CD4-positive, alpha-beta T cell treated with Interleukin-2 at 100 ng/mL for 4 hours (primary cell): ENCODE results near the gene ENPP6.
"Not testable (repeated sequence)": the region's sequence is repeated elsewhere in the genome, so short reads cannot be mapped to it uniquely, and the experiment has no call there.

Source experiments
- DNase-seq: peaks from one replicate; pipeline ENCODE4 v3.0.0-alpha.2; 2020; ENCODE audit warnings: low spot score

Gene ENPP6

GRCh38 chr4:184235526-184235925 lies 17.9 kb upstream of the ENPP6 start:
- DNase-seq, result no peak

- DNase-seq, result no peak
Observed at GRCh38 chr4:184234155-184234554, 16.5 kb upstream of the ENPP6 start.

GRCh38 chr4:184232975-184233374 lies 15.3 kb upstream of the ENPP6 start:
- DNase-seq, result no peak

DNA sequence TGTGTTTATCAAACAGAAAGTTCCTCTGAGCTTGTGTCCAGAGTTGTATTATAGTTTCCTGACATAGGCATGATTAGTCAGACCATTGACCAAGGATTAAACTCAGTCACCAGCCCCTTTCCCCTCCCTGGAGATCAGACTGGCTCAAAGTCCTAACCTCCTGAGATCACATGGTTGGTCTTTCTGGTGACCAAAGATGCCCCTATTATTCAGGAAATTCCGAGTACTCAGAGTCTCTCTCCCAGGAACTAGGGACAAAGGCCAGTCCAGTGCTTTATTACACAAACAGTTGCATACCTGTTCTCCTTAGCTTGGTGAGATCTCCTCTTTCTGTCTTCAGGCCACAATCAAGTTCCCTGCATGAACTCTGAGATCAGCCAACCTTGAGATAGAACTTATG lies 14.5 kb upstream of the ENPP6 start:
- no peak for DNase-seq

DNA sequence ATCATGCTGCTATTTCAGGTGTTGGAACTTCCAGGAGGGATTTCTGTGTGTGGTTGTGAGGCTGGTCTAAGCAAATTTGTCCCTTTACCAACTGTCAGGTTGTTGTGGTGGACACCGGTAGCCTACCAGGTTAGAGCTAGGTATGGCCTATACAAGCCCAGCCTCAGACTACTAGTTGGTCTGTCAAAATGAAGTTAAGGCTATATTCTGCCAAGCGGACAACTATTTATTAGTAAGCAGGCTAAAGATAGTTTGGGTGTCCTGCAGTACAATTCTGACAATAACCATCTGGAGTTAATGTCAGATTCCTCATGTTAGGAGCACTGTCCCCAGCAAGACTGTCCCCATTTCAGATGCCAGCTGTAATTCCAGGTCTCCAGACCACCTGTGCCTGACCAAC lies 13.9 kb upstream of the ENPP6 start:
- no peak for DNase-seq

GRCh38 chr4:184228056-184228705 lies 10.5 kb upstream of the ENPP6 start:
- DNase-seq, result no peak

DNA sequence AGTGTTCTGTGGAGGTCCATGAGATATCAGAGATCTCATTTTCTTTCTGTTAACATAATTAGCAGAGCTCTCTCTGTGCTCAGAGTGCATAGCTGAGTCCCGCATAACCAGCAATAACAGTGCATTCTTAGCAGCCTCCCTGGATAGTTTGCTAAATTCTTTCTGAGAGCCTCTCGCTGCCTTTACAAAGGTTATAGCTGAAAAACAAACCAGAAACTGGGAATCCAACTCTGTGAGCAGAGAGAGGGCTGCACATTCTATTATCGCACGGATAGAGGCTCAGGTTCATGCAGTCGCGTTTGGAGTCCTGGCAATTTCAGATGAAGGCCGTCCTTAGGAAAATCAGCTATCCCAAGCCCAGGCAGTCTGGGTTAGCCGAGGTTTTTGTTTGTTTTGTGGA lies 1.2 kb downstream of the ENPP6 start:
- DNase-seq, result no peak

DNA sequence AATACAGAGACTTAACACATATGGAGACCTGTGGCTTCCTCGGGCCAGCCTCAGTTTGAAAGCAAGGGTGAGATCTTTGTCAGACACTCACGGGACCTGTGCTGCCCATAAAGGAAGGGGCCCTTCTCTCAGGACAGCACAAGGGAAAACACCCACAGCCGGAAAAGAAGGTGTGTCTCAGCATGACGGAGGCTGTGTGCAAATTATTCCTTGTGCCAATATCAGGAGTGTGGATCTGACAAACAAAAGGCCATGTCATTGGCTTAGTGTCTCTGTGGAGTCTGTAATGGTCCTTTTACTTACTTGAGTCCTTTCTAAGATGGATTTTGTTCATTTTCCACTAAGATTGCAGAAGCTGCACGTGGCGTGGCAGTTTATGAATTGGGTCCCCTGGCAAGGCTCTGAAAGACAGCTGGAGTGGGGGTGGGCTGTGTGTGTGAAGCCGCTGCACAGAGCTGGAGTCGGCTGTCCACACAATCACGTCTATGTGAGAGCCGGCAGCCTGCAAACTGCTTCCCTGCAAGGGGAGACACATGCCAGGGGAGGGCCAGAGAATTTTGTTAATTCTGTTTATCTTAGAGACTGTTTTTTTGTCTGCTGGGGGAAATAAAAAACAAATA lies 1.9 kb downstream of the ENPP6 start:
- no peak for DNase-seq

- DNase-seq, result no peak
Observed at GRCh38 chr4:184214931-184215330, 2.7 kb downstream of the ENPP6 start.

- not testable (repeated sequence) for DNase-seq
Observed at GRCh38 chr4:184207734-184208607, 9.7 kb downstream of the ENPP6 start.

DNA sequence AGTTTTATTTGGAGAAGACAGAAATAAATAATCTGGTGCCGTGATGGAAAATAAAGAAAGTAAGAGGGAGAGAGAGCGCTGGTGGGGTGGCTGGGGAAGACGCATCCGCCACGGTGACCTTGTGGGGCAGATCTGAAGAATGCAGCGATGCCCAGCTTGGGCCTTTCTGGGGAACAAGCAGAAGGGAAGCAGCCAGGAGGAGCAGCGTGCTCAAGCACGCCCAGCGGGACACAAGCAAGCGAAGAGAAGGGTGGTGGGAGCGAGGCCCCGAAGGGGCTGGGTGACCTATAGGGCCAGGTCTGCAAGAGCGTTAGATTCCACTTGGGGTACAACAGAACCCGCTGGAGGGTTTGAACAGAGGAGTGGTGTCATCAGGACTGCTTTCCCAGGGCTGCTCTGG lies 12.4 kb downstream of the ENPP6 start:
- no peak for DNase-seq

DNA sequence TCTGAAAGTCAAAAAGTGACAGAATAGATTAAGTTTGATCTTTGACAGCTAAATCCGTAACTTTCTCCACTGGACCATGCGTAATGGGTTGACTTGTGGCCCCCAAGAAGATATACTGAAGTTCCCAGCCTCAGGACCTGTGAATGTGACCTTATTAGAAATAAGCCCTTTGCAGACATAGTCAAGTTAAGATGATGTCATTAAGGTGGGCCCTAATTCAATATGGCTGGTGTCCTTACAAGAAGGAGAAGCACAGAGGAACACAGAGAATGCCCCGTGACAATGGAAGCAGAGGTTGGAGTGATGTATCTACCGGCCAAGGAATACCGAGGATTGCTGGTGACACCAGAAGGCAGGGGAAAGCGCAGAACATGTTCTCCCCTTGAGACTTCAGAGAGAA lies 14.4 kb downstream of the ENPP6 start:
- DNase-seq, result no peak

GRCh38 chr4:184201179-184201578 lies 16.5 kb downstream of the ENPP6 start:
- no peak for DNase-seq

- no peak for DNase-seq
Observed at GRCh38 chr4:184200296-184200695, 17.4 kb downstream of the ENPP6 start.

DNA sequence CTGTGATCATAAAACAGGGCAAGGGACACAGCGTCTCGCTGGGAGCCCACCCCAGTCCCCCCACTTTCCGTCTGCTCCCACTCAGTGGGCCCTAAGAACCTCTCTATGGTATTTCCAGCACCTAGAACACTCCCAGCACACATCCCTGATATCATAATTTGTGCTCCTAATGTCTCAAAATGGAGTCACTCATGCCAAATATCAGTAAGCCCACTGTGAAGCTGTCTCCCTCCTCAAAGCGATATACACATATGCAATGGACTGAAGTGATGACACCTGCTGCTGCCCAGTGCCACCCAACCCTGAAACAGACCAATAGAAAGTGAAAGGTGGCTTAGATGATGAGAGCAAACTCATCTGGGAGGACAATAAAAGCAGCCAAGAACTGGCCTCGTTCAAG lies 17.9 kb downstream of the ENPP6 start:
- no peak for DNase-seq

- no peak for DNase-seq
Observed at GRCh38 chr4:184198190-184198589, 19.5 kb downstream of the ENPP6 start.

- no peak for DNase-seq
Observed at GRCh38 chr4:184197536-184198082, 20.1 kb downstream of the ENPP6 start.

- DNase-seq, result no peak
Observed at GRCh38 chr4:184196730-184197385, 20.8 kb downstream of the ENPP6 start.

DNA sequence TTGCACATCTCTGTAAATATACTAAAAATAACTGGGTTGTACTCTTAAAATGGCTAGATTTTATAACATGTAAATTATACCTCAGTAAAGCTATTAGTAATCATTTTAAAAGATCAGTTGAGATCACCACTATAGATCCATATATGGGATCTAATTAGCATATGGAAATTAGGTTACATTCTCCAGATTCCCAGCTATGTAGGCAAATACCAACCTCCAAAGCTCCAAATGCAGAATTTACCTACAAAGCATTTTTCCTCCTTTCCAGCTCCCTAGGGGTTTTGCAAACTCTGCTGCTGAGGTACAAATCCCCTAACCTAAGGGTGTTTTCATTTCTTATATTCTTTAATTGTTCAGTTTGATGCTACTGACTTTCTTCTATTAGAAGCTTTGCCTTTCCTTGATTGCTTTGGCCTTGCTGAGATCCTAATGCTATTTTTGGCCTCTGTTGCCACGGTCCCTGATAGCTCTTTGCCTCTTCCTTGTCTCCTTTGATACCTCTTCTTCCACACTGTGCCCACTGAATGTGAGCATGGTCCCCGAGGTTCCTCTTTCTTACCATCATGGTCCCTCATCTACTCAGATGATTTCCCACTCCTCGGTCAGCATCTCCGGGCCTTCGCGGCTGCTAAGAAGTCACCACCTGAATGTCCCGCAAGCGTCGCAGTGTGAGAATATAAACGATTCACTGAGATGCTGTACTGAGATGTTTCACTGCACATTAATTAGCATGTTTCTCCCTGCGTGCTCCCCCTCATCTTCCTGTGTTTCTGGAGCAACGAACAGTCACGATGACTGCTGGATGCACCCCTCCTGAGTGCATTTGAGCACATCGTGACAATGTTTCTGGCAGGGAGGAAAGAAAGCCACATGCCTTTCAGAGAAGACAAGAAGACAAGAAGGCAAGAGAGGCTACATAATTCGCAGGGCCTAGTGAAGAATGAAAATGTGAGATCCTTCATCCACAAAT lies 23.8 kb downstream of the ENPP6 start:
- no peak for DNase-seq

DNA sequence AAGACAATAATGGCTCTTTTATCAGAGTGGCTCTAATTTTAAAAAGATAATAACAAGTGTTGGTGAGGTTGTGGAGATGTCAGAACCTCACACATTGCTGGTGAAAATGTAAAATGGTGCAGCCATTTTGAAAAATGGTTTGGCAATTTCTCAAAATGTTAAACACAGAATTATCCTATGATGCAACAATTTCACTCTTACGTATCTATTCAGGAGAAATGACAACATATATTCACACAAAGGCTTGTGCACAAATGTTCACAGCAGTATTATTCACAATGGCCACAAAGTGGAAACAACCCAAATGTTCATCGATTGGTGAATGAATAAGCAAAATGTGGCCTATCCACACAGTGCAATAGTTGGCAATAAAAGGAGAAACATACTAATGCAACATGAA lies 24.7 kb downstream of the ENPP6 start:
- DNase-seq, result no peak

DNA sequence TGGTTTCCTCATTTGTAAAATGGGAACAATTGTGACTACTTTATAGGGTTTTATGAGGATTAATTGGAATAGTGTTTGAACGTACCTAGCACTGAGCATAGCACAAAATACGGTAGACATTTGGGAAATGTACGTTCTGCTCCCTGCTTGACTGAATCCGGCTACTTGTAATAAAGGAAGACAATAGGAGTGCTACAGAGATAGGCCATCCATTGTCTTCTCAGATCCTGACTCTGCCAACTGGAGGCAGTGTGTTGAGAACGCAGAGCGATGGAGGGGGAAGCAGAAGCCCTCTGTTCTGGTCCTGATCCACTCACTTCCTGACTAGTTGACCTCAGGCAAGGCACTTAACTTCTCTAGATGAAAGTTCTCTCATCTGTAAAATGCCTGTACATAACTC lies 26.4 kb downstream of the ENPP6 start:
- no peak for DNase-seq
